Chondrocyte (in vitro differentiated cells): ENCODE measurements around the gene WDR7. TPM values are rescaled to one million over a fixed set of nuclear protein-coding genes. Genes with fewer than 3 reads are reported as not detected.

Source experiments
- DNase-seq: peaks from one replicate; pipeline ENCODE4 v3.0.0; 2021; ENCODE audit warnings: mixed read lengths, low spot score
- H3K27ac Mint-ChIP-seq: one replicate; pipeline ENCODE4 v1.8.0; 2021; ENCODE audit warnings: mild to moderate bottlenecking, moderate library complexity, mixed read lengths; ENCODE audit not compliant: unreplicated experiment
- H3K27me3 Mint-ChIP-seq: 2 replicates; pipeline ENCODE4 v1.8.0; 2021; ENCODE audit warnings: low read depth, mixed read lengths
- H3K36me3 Mint-ChIP-seq: 2 replicates; pipeline ENCODE4 v1.8.0; 2021; ENCODE audit warnings: low read depth, mixed read lengths
- H3K4me1 Mint-ChIP-seq: 2 replicates; pipeline ENCODE4 v1.8.0; 2021; ENCODE audit warnings: low read depth, mild to moderate bottlenecking, mixed read lengths
- H3K4me3 Mint-ChIP-seq: one replicate; pipeline ENCODE4 v1.8.0; 2021; ENCODE audit warnings: mild to moderate bottlenecking, moderate library complexity, mixed read lengths; ENCODE audit not compliant: unreplicated experiment
- H3K9me3 Mint-ChIP-seq: 2 replicates; pipeline ENCODE4 v1.8.0; 2021; ENCODE audit warnings: low read depth, mixed read lengths
- CTCF ChIP-seq: fragments of 200-600 bp; sonication (generic); IDR thresholded peaks from 2 replicates; pipeline ENCODE4 v1.5.0; 2021; ENCODE audit warnings: antibody characterized with exemption, mild to moderate bottlenecking, moderate library complexity
- total RNA-seq: library from RNA; stranded (reverse); gene quantifications from 3 replicates; pipeline ENCODE4 v1.2.1, GENCODE V29; 2021

The WDR7 gene
- total RNA-seq, 1 donor from 2014 or later = 14.9 TPM

DNA sequence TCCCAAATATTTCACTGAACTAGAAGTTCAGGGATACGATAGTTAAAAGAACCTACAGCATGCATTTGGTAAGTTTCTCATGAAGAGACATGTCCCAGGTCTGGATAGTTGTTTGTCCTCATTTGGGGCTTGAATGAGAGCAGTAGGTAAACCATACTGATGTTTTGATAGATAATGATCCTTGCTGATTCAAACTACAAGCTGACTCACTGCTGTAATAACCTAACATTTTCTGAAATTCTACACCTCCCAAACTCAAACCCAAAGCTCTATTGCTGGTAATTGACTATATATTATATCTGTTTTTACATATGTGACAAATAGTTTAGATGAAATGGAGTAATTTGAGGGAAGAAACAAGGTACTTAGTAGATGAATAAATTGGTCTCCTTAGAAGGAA, 341.6 kb downstream of the WDR7 start:
- no peak for TF ChIP-seq CTCF
- Mint-ChIP-seq H3K27ac (no peak overlapping the region), H3K9me3 (peaks cover 4% of the 10 kb centered on the region), H3K36me3 (peaks cover 1% of the 10 kb centered on the region), H3K4me3 (no peak overlapping the region), H3K27me3 (no peaks in the 10 kb centered on the region), H3K4me1 (no peaks in the 10 kb centered on the region)
- no peak for DNase-seq

DNA sequence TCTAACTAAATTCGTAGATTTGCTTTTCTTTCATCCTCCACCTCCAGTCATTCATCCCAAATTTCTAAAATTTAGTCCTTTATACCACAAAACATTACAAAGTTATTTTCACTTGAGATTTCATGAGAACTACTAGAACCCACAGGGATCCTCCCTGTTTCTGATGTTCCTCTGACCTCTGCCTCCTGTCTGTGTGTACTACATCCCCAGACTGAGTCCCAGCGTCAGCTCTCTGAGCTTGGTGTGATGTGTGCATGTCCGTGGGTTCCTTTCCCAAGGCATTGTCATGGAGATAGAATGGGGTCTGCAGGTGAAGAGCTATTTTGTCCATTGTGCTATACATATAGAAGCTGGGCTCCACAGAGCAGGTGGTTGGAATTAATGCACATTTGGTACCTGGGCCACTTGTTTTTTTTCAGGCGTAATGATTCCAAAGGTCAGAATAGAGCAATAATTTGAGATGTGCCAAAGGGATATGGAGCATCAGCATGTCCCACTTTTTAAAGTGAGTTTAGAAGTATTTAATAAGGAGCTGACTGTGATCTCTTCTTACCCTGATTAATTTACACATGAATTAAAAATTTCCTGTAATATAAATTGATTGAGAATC, 344.5 kb downstream of the WDR7 start:
- H3K9me3 Mint-ChIP-seq = peaks cover 2% of the 10 kb centered on the region
- H3K27me3 Mint-ChIP-seq = no peaks in the 10 kb centered on the region
- H3K36me3 Mint-ChIP-seq = peaks cover 2% of the 10 kb centered on the region
- H3K4me1 Mint-ChIP-seq = peaks cover 7% of the 10 kb centered on the region
- TF ChIP-seq CTCF = no peak
- H3K4me3 Mint-ChIP-seq = no peak overlapping the region
- no peak for DNase-seq
- H3K27ac Mint-ChIP-seq = no peak overlapping the region

DNA sequence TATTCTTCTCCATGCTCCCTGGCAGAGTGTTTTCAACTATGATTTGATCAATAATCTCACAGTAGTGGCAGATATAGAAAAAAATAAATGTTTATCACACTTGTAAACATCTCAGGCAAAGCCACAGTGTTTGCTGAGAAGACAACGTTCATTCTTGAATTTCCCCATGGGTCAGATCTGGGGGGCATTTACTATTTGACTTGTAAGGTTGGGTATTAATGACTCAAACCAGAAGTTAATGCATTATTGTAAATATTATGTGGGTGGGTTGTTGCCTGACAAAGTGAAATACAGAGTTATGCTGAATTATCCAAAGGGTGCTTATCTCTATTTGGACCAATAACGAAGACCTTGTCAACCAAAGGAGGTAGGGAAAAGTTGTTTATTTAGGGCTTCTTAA, 346.0 kb downstream of the WDR7 start:
- Mint-ChIP-seq H3K27me3 (no peaks in the 10 kb centered on the region), H3K36me3 (peaks cover 2% of the 10 kb centered on the region), H3K4me3 (no peak overlapping the region), H3K27ac (no peak overlapping the region), H3K9me3 (no peaks in the 10 kb centered on the region), H3K4me1 (peaks cover 8% of the 10 kb centered on the region)
- no peak for DNase-seq
- TF ChIP-seq CTCF = no peak

DNA sequence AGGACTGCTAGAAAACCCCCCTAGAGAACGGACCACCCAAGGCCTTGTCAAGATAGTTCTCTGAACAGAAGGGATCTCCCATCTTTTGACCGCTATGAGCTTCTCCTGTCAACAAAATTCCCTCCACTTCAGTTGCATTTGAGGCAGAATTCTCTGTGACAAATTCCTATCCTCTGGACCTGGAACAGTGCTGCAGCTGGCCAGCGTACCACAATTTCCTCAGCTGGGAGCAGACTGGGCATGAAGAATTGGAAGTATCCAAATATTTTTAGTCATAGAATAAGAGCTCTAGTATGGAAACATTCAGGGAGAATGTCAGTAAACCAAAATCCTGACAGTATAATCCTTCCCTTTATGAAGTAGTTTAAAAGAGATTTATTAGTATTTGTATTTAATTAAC, 348.7 kb downstream of the WDR7 start:
- Mint-ChIP-seq H3K36me3 (peaks cover 2% of the 10 kb centered on the region), H3K27me3 (no peaks in the 10 kb centered on the region), H3K27ac (no peak overlapping the region), H3K4me1 (peaks cover 33% of the 10 kb centered on the region), H3K4me3 (no peak overlapping the region), H3K9me3 (no peaks in the 10 kb centered on the region)
- DNase-seq = no peak
- no peak for TF ChIP-seq CTCF

GRCh38 chr18:57002627-57003026, 351.5 kb downstream of the WDR7 start:
- Mint-ChIP-seq H3K27ac (peak overlapping the region; percentile 38), H3K4me1 (peaks cover 34% of the 10 kb centered on the region), H3K4me3 (no peak overlapping the region), H3K36me3 (peaks cover 2% of the 10 kb centered on the region), H3K9me3 (no peaks in the 10 kb centered on the region), H3K27me3 (no peaks in the 10 kb centered on the region)
- TF ChIP-seq CTCF = no peak
- no peak for DNase-seq
